ENCODE data around the gene CTNNBIP1. TPM values are rescaled to one million over a fixed set of nuclear protein-coding genes. Genes with fewer than 3 reads are reported as not detected.
"Not testable (repeated sequence)": the region's sequence is repeated elsewhere in the genome, so short reads cannot be mapped to it uniquely, and the experiment has no call there.

Gene CTNNBIP1
- total RNA-seq, 1 experiment from 2014 or later = 346 TPM

DNA sequence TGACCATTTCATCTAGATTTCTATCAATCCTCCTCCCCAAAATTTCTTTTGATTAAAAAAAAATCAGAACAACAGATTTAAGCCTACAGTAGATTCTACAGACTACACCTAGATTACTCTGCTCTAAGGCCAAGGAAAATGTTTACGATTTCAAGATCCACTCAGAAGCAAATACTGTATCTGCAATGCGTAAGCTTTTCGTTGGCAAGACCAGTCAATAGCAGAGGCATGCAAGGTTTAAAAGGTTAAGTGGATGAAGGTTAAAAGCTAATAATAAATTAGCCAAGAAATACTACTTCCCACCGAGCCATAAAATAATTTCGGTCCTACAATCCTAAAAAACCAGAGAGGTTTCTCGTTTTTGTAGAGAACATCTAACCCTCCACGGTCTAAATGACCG, 87.6 kb downstream of the CTNNBIP1 start:
- in situ Hi-C loops (cut with HindIII; ENCODE audit: low sequenced_read_pairs) = no loop called here
- peak; percentile 59 for DNase-seq (ENCODE audit: low spot score)

DNA sequence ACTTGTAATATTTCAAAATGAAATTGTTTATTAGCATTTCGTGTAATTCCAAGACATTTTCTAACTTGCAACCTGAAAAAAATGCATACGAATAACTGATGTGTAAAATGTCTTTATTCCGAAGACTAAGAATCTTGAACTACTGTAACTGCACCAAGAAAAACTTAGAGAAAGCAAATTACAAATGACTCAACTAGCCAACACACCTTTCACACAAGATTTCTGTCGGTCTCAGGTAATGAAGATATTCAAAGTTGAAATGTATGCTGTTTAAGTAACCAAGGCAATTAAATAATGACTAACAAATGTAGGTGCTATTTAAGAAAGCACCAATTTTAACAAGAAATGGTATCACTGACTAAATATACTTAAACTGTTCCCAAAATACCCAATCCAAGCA, 88.4 kb downstream of the CTNNBIP1 start:
- in situ Hi-C loops (cut with HindIII; ENCODE audit: low sequenced_read_pairs) = no loop called here

DNA sequence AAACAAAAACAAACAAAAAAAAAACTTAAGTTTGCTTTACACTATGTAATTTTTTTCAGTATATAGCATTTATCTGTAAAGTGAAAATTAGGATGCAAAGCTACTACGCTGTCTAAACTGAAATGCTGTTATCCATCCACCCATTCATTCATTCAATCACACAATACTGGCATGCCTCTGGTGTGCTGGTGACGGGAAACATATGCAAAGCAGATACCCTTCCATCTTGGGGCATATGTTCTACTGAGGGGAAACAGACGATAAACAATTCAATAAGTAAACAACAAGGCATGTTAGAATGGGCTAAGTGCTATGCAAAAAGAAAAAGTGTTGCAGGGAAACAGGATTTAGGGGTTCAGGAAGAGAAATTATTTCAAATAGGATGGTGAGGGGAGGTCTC, 89.5 kb downstream of the CTNNBIP1 start:
- no peak for DNase-seq (ENCODE audit: low spot score)
- in situ Hi-C loops (cut with HindIII; ENCODE audit: low sequenced_read_pairs) = no loop called here

More for the DNA sequence above, 88.4 kb downstream of the CTNNBIP1 start:
- no peak for DNase-seq (ENCODE audit: low spot score)

DNA sequence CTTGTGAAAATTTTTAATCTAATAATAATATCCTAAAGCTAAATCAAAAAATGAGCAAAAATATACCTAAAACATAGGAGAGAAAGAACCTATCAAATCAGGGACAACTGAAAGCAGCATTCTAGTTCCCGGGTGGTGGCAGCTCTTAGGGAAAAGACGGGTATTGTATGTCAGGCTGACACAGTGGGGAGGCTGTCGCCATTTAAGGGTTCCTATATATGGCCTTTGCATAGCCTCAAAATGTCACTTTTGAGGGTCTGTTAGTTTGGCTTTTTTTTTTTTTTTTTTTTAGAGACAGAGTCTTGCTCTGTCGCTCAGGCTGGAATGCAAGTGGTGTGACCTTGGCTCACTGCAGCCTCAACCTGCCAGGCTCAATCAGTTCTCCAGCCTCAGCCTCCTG, 92.3 kb downstream of the CTNNBIP1 start:
- DNase-seq (ENCODE audit: low spot score) = no peak
- in situ Hi-C loops (cut with HindIII; ENCODE audit: low sequenced_read_pairs) = no loop called here

DNA sequence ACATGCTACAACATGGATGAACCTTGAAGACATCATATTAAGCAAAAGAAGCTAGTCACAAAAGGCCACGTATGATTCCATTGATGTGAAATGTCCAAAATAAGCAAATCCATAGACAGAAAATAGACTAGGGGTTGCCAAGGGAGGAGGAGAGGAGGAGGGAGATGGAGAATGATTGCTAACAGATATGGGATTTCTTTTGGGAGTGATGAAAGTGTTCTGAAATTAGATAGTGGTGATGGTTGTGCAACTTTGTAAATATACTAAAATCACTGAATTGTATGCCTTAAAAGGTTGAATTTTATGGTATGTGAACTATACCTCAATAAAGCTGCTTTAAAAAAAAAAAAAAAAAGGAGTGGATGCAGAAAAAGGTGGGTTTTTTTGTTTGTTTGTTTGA, 93.9 kb downstream of the CTNNBIP1 start:
- no peak for DNase-seq (ENCODE audit: low spot score)
- in situ Hi-C loops (cut with HindIII; ENCODE audit: low sequenced_read_pairs) = no loop called here

DNA sequence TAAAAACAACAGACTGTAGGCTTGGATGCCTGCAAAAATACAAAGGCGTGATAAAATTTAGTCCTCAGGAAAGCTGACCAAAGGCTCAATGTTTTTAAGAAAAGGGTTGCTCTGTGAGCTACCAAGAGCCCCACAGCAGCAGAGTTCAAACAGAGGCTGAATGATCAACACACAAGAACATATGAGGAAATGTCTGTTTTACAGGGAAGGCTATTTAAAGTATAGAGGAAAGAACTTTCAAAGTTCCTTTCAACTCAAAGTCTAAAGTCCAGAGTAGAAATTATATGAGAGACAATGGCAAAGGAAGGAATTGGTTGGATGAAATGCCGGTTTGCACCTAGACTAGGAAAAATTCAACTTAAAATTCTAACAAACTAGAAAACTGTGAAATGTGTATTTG, 94.9 kb downstream of the CTNNBIP1 start:
- DNase-seq (ENCODE audit: low spot score) = no peak
- in situ Hi-C loops (cut with HindIII; ENCODE audit: low sequenced_read_pairs) = no loop called here

DNA sequence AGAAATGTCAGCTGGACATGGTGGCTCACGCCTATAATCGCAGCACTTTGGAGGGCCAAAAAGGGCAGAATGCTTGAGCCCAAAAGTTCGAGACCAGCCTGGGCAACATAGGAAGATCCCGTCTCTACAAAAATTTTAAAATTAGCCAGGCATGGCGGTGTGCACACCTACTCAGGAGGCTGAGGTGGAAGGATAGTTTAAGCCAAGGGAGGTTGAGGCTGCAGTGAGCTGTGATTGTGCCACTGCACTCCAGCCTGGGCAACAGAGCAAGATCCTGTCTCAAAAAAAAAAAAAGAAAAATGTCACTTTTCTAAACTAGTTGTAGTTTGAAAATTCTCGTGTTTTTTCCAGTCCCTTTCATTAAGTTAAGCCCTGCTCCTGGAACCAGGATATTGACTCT, 95.5 kb downstream of the CTNNBIP1 start:
- in situ Hi-C loops (cut with HindIII; ENCODE audit: low sequenced_read_pairs) = no loop called here

DNA sequence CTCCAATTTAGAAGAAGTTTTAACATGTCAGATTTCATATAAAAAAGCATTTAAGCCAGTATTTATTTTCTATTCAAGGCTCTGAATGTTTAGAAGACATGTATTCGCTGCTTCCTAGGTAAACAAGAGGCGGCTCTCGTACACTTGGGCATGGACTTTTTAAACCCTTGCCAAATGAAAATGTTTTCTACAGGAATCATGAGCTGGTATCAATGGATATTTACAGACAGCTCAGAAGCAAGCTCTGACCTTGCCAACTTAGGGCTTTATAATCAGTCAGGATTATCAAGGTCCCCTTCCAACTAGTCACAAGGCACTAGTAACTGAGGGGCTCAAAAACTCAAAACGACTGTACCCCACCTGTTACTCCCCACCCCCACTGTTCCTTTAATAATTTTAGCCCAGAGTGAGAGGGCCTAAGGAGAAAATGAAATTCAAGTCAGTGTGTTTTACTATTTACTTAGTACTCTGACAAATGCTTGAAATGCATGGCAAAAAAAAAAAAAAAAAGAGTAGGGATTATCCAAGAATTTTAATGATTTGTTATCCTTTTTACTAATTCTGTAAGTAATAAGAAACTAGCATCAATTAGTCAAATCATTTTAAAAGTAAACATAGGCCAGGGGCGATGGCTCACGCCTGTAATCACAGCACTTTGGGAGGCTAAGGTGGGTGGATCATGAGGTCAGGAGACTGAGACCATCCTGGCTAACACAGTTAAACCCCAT, 98.7 kb downstream of the CTNNBIP1 start:
- in situ Hi-C loops (cut with HindIII; ENCODE audit: low sequenced_read_pairs) = no loop called here
- no peak for DNase-seq (ENCODE audit: low spot score)

More for the DNA sequence above, 95.5 kb downstream of the CTNNBIP1 start:
- DNase-seq (ENCODE audit: low spot score) = no peak

DNA sequence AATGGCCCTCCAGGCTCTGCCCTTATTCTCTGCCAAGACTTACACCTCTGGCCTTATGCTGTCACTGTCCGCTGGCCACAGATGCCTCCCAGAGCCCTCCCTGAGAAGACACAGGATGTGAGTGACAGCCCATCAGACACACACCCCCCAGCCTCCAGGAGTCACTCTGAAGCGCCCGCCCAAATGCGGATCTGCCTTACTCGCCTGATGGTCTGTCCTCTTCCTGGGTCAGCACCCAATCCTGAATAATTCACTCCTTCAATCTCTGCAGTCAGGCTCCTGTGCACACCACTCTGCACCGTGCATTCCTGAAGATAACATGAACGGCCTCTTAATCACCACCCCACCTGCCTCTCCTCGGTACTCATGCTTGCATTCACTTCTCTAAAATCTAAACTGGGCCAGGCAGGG, 101.0 kb downstream of the CTNNBIP1 start:
- in situ Hi-C loops (cut with HindIII; ENCODE audit: low sequenced_read_pairs) = no loop called here
- DNase-seq (ENCODE audit: low spot score) = no peak

DNA sequence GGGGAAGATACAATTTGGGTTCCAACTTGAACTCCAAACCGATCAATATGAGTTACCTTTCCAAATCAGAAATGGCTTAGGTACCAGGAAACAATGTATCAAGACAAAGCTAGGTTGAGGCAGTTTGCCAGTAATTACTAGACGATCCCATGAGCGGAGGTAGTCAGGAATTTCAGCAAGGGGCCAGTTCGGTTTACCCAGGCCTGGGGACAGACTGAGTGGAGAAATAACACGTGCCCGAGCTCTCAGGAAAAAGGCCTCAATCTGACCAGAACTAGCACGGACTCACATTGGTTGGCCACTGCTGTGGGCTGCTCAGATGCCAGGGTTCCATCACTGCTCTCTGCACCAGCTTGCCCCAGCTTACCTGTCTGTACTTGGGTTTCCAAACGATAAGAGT, 101.6 kb downstream of the CTNNBIP1 start:
- DNase-seq (ENCODE audit: low spot score) = no peak
- in situ Hi-C loops (cut with HindIII; ENCODE audit: low sequenced_read_pairs) = no loop called here

DNA sequence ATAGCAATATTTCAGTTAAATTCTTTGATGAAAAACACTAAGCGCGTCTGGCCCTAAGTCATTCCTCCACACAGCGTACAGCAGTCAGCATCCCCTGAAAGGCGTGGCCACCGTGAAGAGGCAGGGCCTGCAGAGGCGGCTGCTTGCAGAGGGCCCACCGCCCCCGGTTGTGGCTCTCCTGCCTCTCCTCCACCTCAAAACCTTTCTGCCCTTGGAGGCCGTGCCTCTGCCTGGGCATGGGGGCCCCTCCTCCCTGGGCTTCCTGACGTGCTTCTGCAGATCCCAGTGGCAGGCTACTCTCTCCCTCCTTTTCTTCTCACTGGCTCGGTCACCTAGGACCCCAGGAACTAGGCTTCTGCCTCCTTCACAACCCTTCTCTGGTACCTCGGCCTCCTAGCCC, 102.5 kb downstream of the CTNNBIP1 start:
- no peak for DNase-seq (ENCODE audit: low spot score)
- in situ Hi-C loops (cut with HindIII; ENCODE audit: low sequenced_read_pairs) = no loop called here

DNA sequence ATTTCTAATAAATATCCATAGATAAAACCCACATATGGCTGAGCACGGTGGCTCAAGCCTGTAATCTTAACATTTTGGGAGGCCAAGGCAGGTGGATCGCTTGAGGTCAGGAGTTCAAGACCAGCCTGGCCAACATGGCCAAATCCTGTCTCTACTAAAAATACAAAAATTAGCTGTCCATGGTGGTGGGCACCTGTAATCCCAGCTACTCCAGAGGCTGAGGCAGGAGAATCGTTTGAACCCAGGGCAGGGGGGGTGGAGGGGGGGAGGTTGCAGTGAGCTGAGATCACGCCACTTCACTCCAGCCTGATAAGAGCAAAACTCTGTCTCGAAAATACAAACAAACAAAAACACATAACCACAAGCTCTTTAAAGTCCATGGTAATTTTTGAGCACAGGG, 104.1 kb downstream of the CTNNBIP1 start:
- DNase-seq (ENCODE audit: low spot score); in situ Hi-C loops (cut with HindIII; ENCODE audit: low sequenced_read_pairs): not testable (repeated sequence)

DNA sequence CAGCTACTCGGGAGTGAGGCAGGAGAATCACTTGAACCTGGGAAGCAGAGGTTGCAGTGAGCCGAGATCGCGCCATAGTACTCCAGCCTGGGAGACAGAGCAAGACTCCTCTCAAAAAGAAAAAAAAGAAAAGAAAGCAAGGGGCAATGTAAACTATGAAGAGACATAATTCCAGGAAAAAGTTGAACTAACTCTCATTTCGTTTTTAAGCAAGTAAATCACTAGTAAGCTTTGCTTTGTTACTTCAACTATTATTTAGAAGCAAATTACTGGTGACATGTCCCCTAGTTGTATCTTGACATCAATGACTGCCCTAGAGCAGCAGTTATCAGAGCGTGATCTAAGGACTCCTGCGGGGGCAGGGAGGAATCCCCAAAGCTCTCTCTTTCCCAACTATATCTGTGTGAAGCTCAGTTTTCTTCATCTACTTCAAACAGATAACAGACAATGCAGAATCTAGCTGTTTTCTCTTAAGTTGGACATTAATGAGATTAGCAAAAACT, 105.0 kb downstream of the CTNNBIP1 start:
- no peak for DNase-seq (ENCODE audit: low spot score)

DNA sequence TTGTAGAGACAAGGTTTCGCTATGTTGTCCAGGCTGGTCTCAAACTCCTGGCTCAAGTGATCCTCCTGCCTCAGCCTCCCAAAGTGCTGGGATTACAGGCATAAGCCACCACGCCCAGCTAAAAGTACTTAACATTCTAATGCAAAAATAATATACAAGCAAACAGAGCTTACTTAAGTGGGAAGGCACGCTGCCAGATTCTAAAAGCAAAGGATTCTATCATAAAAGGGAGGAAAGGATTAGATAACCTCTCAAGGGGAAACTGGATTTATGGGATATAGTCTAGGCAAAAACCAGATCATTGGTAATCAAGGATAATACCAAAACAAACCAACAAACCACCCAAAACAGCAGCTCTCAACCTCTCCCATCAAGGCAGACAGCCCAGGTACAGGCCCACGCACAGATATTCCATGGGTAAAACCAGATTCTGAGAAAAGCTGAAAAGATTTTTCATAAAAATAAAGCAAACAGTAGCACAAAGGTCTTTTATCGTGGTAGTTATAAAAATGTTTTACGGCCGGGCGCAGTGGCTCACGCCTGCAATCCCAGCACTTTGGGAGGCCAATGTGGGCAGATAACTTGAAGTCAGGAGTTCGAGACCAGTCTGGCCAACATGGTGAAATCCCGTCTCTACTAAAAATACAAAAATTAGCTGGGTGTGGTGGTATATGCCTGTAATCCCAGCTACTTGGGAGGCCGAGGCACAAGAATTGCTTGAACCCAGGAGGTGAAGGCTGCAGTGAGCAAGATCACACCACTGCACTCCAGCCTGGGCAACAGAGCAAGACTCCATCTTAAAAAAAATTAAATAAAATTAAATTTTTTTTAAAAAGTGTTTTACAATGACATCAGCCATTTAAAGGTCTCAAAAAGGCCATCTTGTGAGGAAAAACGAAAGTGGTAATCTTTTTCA, 106.8 kb downstream of the CTNNBIP1 start:
- in situ Hi-C loops (cut with HindIII; ENCODE audit: low sequenced_read_pairs); DNase-seq (ENCODE audit: low spot score): not testable (repeated sequence)

More for the DNA sequence above, 105.0 kb downstream of the CTNNBIP1 start:
- in situ Hi-C loops (cut with HindIII; ENCODE audit: low sequenced_read_pairs) = no loop called here

DNA sequence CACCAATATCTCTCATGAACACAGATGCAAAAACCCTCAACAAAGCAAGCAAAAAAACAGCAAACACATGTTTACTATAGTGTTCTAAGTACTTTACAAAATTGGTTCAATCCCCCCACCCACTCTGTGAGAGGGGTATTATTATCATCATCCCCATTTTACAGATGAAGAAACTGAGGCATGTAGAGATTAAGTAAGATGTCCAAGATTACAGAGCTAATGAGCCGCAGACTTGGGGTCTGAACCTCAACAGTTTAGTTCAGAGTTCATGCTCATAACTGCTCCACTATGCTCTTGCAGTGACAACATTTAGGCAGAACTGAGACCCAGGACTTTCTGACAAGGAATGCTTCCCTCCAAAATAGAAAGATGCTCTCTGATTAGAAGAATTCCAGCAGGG, 108.2 kb downstream of the CTNNBIP1 start:
- no peak for DNase-seq (ENCODE audit: low spot score)
- in situ Hi-C loops (cut with HindIII; ENCODE audit: low sequenced_read_pairs) = no loop called here

Other genes with a start within 250 kb of the CTNNBIP1 start
- gene CLSTN1, start 86.3 kb downstream of the CTNNBIP1 start, total RNA-seq (2014; rRNA removed; shearing (Covaris generic)) = 136 and 175 TPM in 2 replicates
- gene LZIC, start 33.1 kb upstream of the CTNNBIP1 start, total RNA-seq (2014; rRNA removed; shearing (Covaris generic)) = 33.3 and 45.7 TPM in 2 replicates
- 19.0 and 20.2 TPM in 2 replicates for gene NMNAT1, start 33.2 kb upstream of the CTNNBIP1 start, total RNA-seq (2014; rRNA removed; shearing (Covaris generic))
- 4.4 and 9.2 TPM in 2 replicates for gene RBP7, start 87.0 kb upstream of the CTNNBIP1 start, total RNA-seq (2014; rRNA removed; shearing (Covaris generic))
- gene UBE4B, start 122.7 kb upstream of the CTNNBIP1 start, total RNA-seq (2014; rRNA removed; shearing (Covaris generic)) = 82.1 and 101 TPM in 2 replicates